Astrocyte (in vitro differentiated cells and primary cell): ENCODE data around the gene ESYT3.

ENCODE experiments used
- EZH2 ChIP-seq: IDR thresholded peaks from 2 replicates; pipeline ENCODE4 v1.6.1; 2012; ENCODE audit warnings: mild to moderate bottlenecking, low read length, inconsistent platforms; ENCODE audit not compliant: insufficient read depth
- TF ChIP-seq, protein P1 (sequence below): IDR thresholded peaks from 2 replicates; pipeline ENCODE4 v1.5.1; 2011; ENCODE audit warnings: low read depth, mild to moderate bottlenecking, inconsistent platforms, low read length, moderate library complexity; ENCODE audit not compliant: insufficient read depth

DNA sequence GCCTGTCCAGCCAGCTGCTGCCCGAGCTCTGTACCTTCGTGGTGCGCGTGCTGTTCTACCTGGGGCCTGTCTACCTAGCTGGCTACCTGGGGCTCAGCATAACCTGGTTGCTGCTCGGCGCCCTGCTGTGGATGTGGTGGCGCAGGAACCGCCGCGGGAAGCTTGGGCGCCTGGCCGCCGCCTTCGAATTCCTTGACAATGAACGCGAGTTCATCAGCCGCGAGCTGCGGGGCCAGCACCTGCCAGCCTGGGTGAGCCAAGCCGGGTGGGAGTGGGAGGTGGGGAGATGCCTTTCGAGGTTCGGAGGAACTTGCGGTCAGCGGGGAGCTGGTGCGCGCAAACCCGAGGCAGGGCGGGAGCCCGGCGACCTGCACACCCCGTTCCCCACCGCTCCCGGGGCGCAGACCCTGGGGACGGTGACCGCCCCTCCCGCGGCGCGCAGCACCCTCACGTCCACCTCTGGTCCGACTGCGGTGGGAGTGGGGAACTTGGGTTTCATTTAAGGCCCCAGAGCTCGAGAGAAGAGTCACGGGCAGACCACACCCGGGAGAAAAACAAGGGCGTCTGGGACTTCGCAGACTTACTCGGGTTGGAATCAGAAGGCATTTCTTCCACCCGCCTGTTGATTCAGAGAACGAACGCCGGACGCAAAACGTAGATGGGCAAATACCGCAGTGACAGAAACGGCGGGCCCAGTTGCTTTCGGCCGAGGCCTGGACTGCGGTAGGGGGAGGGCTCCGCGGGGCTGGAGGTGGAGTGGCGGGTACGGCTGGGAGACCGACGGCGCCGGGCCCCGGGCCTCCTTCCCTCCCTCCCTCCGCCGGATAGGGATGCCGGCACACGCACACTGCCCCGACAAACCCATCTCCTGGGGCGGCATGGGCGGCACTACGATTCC, 708 bp downstream of the ESYT3 start:
- TF ChIP-seq, protein P1, sequence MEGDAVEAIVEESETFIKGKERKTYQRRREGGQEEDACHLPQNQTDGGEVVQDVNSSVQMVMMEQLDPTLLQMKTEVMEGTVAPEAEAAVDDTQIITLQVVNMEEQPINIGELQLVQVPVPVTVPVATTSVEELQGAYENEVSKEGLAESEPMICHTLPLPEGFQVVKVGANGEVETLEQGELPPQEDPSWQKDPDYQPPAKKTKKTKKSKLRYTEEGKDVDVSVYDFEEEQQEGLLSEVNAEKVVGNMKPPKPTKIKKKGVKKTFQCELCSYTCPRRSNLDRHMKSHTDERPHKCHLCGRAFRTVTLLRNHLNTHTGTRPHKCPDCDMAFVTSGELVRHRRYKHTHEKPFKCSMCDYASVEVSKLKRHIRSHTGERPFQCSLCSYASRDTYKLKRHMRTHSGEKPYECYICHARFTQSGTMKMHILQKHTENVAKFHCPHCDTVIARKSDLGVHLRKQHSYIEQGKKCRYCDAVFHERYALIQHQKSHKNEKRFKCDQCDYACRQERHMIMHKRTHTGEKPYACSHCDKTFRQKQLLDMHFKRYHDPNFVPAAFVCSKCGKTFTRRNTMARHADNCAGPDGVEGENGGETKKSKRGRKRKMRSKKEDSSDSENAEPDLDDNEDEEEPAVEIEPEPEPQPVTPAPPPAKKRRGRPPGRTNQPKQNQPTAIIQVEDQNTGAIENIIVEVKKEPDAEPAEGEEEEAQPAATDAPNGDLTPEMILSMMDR, result no peak
- TF ChIP-seq EZH2, result peak; percentile 76
